HG02678 (cell line): ENCODE data around the gene SPTLC1.
"Not testable (repeated sequence)": the region's sequence is repeated elsewhere in the genome, so short reads cannot be mapped to it uniquely, and the experiment has no call there.

ENCODE experiments used
- ATAC-seq: cut with Tn5 transposase; IDR thresholded peaks from one replicate; pipeline ENCODE4 v1.9.1; 2021; ENCODE audit warnings: mild to moderate bottlenecking, moderate library complexity; ENCODE audit not compliant: unreplicated experiment

The SPTLC1 gene, protein sequence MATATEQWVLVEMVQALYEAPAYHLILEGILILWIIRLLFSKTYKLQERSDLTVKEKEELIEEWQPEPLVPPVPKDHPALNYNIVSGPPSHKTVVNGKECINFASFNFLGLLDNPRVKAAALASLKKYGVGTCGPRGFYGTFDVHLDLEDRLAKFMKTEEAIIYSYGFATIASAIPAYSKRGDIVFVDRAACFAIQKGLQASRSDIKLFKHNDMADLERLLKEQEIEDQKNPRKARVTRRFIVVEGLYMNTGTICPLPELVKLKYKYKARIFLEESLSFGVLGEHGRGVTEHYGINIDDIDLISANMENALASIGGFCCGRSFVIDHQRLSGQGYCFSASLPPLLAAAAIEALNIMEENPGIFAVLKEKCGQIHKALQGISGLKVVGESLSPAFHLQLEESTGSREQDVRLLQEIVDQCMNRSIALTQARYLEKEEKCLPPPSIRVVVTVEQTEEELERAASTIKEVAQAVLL

DNA sequence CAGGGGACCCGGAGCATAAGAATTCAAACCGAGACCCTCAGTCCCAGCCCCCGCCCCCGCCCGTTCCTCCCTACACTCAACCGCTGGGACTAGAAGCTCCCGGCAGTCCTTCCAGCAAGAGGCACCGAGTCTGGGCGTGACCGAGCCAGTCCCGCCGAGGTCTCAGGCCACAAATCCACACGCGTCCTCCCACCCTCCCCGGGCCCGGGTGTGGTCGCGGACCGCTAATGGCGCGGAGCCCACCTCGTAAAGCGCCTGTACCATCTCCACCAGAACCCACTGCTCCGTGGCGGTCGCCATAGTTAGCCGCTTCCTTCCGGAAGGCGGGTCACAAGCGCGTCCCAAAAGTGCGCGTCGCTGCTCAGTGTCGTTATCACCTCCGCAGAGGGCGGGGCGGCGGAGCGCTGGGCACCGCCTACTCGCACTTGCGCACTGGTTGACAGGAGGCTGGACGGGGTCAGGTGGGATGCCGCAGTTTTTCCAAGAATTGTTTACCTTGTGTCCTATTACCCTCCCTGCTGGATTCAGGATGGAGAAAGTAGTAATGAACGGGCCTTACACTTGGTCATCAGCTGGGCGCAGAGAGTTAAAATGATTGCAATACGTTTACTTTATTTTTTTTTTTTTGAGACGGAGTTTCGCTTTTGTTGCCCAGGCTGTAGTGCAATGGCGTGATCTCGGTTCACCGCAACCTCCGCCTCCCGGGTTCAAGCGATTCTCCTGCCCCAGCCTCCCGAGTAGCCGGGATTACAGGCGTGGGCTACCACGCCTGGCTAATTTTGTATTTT is at the start of gene SPTLC1:
Gene SPTLC1, minus strand, starts transcription at position 343 of the 788 bp plus-strand sequence. Its CDS starts 43 bp downstream, at position 300.
- ATAC-seq, result peak; percentile 96

DNA sequence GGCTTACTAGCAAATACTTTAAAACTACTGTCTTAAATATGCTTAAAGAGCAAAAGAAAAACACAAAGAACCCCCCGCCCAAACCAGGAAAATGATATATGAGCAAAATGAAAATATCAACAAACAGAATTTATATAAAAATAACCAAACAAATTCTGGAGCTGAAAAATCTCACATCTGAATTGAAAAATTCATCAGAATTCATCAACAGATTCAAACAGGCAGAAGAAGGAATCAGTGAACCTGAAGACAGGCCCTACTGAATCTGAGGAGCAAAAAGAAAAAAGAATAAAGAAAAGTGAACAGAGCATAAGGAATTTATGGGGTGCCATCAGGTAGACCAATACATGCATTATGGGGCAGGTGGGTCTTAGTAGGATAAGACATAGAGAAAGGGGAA is 49.8 kb upstream of the SPTLC1 start:
- ATAC-seq, result no peak

DNA sequence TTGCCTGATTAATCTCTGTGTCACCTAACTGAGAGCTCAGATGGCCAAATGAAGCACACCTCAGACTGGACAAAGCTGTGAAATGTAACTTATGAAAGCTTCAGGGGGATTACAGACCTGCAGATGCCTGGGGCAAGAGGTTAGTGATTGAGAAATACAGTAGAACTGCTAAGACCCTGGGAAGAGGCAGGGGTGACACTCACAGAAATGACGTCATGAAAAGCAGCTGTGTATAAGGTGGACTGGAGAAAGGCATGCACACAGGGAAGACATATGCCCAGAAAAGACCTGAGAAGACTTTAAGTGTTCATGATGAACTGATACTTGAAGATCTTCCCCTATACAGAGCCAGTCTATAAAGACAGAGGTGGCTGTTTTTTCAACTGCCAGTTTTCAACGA is 49.3 kb upstream of the SPTLC1 start:
- no peak for ATAC-seq

DNA sequence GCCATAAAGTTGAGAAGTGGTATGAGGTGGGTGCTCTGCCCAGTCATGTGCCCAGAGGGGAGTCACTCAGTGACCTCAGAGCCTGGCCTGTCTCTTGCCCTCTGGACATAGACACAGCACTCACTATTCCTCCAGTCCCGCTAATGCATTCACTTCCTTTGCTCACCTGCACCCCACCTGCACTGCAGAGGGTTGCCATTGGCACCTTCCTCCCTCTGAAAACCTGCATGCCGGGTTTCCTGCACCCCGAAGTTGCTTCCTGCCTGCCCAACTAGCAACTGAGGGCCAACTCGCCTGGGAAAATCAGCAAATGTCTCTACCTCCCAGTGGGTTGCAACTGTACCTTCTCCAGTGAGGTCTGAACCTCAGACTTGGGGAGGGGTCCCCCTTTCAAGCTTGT is 48.1 kb upstream of the SPTLC1 start:
- ATAC-seq, result no peak

DNA sequence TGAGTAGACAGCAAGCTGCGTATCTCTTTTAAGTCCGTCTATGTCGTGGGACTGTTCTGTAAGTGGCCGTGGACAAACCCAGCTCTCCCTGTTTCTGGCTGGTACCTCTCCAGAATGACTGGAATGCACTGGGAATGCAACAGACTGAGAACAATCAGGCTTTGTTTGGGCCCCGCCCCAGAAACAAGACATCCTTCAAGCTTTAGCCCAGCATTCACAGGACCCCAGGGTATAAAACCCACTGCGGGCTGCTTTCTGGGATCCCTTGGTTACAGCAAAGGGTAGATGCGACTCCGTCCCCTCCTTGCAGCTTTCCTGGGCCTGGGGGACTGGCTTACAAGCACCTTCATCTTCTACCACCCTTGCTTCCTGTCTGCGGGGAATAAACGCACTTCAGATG is 45.6 kb upstream of the SPTLC1 start:
- ATAC-seq, result no peak

DNA sequence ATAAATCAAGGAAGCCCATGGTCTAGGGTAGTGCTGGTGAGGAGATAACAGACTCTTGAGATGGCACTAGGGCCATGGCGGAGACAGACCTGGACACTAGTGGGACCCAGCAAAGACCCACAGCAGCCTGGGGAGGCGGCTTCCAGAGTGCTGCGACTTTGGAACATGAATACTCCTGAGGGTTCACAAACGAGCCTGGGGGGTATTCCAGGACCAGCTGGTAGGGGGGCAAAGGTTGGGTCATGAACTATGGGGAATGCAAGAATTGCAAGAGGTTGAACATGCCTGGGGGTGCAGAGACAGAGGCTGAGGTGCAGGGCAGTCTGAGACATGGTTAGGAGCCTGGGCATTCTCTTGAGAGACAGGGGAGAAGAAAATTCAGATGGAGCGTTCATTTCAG is 43.8 kb upstream of the SPTLC1 start:
- no peak for ATAC-seq

DNA sequence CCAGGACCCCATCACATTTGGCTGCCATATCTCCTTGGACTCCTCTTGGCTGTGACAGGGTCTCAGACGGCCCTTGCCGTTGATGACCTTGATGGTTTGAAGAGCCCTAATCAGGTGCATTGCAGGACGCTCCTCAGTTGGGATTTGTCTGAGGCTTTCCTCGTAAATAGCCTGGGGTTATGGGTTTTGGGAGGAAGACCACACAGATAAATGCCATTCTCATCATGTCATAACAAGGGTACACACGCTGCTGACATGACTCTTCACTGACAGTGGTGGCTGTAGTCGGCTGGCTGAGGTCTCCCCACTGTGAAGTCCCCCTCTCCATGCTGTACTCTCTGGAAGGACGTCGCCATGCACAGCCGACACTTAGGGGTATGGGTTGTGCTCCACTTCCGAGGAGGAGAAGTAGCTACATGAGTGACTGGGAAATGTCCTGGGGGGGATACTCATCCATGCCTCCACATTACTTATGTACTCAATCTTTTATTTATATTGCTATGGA is 42.9 kb upstream of the SPTLC1 start:
- no peak for ATAC-seq

DNA sequence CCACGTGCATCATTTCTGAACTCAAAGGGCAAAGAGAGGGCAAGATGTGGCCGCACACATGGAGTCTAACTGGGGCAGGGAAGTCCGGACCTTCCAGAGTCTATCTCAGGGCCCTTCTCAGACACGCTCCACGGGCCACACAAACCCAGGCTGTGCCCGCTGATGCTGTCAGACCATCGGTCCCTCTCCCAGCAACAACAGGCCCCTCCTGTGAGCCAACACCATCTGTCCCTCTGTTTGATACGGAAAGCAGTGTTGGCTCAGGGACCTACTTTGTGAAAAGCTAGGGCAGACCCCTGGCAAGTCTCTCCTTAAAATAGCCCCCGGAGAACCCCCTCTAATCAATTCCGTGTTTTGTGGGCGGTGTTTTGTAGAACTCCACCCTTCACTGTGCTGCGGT is 40.5 kb upstream of the SPTLC1 start:
- not testable (repeated sequence) for ATAC-seq

DNA sequence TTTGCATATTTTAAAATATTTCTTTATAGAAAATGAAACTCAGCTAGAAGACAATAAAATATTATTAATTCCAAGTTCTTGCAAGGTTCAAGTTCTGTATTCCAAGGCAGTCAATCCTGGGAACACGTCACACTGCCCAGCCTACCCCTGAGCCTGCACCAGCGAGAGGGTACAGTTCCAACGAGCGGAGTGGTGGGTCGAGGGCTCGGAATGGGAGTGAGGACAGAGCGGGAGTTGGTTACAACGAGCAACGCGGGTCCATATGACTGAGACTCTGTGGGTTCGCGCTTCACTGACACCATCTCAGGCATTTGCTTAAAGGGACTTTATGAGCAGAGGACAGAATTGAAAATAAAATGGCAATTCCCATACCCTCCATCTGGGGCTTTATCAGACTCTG is 40.0 kb upstream of the SPTLC1 start:
- ATAC-seq, result no peak

DNA sequence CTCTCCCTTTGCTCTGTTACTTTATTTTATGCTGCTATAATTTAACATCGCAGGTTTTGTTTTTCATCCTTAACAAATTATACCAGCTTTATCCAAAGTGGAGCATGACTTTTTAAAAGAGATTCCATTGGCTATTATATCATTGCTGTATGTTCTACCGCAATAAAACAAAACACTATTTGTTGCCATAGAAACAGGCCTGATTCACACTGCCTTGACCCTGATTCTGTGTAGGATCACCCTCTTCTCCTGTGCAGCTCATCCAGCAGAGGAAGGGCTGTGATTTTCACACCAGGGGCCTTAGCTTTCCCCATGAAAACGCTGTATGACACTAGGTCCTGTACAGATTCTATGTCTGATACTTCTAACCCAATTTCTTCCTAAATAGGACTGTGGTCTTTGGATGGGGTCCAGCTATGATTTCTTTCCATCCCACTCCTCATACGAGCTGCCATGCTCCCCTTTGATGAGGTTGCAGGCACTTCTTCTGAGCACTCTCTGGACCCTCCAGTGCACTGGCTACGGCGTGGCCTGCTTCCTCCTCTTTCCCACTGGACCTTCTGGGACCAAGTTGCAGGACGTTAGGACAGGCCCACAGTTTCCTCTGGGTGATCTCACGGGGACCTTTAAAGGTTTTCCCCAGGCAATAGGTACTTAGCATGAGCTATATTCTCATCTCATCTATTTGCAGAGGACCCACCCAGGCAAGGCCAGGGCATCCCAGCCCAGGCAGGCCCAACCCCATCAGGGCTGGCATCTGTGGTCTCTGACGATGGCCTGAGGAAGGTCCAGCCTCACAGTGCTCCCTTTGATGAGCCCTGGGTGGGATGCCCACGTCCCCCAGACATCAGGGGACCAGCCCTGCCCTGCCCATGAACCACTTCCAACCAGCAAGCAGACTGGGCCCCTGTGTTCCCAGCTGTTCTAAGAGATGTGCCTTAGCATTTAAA is 38.5 kb upstream of the SPTLC1 start:
- ATAC-seq, result not testable (repeated sequence)

DNA sequence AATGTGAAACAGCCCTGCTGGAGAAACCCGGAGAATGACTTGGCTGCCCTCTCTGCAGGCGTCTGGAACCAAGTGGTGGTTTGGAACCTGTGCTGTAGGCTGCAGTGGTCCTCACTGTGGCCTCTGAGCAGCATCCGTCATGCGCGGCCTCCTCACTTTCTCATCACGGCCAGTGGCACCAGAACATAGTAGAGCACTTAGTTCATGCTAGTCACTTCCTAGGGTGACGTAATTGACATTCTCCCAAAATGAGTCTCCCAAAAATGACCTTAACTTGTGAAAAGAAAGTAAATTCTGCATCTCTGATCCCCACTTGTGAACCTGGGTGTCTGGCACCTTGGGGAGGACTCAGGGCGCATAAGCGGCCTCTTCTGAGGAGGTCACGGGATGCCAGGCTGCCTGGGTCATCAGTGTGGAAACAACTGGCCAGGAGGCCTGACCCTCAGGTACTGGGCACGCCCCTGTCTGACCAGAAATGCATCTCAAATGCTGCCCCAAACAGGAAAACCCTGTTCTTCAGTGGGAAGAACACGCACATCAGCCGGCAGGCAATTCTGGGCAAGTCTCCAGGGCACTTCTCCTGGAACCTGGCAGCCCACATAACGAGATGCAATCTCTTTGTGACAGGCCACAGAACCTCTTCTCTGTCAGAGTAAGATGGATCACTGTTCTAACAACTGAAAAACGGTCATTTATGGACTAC is 36.6 kb upstream of the SPTLC1 start:
- ATAC-seq, result no peak

DNA sequence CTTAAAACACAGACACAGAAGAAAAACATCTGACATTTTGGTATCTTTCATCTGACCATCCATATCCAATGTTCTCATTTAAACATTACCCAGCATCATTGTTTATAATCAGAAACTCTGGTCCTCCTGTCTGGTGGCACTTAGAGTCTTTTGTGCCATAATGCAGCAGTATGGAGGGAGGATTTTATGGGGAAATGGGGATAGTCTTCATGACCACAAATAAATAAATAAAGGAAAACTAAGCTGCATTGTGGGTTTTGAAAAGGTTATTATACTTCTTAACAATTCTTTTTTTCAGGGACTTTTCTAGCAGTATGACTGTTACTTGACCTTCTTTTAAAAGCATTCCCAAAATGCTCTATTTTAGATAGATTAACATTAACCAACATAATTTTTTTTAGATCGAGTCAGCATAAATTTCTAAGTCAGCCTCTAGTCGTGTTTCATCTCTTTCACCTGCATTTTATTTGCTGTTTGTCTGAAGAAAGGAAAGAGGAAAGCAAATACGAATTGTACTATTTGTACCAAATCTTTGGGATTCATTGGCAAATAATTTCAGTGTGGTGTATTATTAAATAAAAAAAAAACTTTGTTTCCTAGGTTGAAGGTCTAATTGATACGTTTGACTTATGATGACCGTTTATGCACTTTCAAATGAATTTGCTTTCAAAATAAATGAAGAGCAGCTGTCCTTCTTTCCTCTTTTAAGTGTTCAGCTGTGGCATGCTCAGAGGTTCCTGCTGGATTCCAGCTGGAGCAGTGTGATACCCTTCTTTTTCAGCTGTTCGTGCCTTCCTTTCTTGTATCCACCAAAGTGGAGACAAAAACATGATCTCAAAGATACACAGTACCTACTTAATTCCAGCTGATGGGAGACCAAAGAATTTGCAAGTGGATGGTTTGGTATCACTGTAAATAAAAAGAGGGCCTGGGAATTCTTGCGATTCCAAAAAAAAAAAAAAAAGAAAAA is 35.6 kb upstream of the SPTLC1 start:
- ATAC-seq, result not testable (repeated sequence)

DNA sequence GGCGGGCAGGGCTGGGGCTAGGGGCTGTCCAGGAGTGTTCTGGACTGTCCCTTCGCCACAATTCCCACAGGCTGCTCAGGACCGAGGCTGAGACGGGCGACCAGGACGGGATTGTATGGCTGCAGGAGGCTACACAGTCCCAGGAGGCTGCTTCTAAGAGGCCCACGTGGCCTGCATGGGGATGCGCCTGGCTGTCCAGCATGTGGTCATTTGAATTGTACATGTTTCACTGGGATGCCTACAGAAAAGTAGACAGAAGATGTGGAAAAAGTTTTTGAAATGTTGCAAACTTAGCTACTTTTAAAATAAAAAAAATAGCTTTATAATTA is 32.6 kb upstream of the SPTLC1 start:
- ATAC-seq, result no peak

DNA sequence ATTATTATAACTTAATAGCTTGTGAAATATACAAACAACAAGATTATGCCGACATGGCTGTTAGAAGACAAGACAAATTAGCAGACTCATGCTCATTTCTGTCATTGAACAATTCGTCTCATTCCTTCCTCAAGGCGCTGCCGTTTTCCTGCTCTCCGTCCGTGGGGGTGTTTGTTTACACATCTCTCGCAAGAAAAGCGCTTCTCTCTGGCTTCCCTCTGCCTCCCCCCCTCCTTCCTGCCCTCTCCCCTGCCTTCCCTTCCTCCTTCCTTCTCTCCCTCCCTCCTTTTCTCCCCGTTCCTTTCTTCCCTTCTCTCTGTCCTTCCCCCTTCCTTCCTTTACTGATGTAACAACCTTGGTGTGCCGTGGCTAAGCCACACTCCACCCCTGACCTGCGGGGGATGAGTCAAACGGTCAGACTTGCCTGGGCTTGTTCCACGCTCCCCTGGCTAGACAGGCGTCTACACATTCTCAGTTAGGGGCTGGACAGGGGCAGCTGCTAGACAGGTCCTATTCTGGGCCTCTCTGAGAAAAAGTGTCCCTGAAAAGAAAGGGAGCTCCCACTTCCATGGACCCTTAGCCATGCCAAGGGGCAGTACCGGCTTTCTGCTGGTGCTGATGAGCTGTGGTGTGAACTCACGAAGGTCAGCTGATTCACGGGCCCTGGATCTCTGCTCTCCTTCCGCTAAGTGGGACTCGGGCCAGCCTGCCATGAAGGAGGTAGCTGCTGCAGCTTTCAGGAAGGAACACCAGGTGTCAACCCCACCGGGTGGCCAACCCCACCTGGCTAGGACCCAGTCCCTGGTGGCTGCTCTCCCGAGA is 32.0 kb upstream of the SPTLC1 start:
- peak; percentile 64 for ATAC-seq

DNA sequence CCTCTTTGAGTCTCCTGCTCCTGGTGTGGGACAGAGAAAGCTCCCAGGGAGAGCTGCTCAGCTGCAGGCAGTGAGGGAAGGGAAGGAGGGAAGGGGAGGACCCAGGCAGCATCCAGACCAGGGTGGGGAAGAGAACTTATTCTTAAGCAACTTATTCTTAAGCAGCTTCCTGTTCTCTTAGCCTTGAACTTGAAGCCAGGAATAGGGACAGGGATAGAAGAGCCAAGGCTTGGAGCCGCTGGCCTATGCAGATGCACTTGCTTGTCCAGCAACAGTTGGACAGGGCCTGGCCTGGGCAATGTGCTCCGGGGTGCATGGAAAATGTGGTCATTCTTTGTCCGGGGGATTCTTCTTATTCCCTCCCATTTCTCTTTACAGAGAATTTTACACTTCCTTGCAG is 31.4 kb upstream of the SPTLC1 start:
- ATAC-seq, result no peak

DNA sequence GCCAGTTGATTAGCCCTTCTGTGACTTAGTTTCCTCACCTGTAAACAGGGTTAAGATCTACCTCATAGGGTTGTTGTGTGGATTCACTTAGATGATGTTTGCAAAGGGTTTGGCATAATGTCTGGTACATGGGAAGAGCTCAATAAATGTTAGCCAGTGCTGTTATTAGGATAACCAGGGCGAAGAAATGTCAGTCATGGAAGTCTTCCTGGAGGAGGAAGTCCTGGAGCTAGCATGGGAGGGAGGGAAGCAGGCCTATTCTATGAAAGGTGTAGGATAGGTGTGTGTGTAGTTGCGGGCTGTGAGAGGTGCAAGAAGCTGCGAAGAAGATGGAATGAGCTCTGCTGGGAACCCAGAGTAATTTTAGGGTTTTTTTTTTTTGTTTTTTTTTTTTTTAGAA is 30.6 kb upstream of the SPTLC1 start:
- not testable (repeated sequence) for ATAC-seq

DNA sequence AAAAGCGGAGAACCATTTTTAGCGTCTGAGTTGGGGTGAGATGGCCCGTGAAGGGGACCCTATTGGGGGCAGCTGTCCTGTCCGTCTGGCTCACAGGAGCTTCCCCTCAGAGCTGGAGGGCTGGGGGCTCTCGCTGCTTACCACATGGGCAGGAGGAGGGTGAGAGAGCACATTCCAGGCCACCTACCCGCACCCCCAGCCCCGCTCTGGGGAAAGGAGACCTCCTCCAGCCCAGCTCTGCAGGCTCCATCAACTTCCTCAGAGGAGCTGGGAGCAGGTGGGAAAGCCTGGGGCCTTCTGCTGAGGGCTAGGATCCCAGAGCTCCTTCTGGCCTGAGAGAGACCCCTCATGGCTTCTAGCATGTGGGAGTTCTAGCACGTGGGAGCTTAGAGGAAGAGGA is 27.1 kb upstream of the SPTLC1 start:
- ATAC-seq, result no peak
